Measurements from ENCODE around the gene INVS.
A peak's percentile ranks its signal among the peaks of the same experiment; 100 is the strongest.
"Not testable (repeated sequence)": the region's sequence is repeated elsewhere in the genome, so short reads cannot be mapped to it uniquely, and the experiment has no call there.

The INVS gene

DNA sequence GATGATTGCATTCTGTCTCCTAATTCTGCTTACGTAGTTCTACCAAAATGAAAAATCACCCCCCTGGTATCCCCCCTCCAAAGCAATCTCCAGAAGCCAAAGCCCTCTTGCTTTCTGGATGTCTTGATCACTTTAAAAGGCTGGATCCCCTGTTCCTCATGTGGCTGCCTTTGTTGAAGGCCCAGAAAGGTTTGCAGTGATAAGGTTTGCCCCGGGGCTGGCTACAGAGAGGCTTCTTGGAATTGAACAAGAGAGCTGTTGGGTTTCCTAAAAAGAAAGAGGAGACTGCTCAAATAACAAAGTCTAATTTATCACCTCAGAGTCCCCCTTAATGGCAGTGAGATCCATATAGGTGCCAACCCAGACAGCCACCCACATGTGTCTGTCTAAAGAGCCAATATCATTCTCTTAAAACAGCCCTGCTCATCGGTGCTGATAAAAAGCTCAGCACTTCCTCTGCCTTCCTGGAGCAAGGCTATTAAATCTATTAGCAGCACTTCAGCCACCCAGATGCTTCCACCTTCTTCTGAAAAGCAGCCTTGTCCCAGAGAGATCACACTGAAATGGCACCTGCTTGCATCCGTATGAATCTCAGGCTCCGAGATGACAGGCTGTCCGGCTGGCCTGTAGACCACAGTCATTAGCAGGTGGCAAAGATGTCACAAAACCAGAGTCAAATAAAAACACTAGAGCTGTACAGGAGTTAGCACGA is 182.8 kb downstream of the INVS start:
- DNase-seq (ENCODE audit: low read depth) = no peak

DNA sequence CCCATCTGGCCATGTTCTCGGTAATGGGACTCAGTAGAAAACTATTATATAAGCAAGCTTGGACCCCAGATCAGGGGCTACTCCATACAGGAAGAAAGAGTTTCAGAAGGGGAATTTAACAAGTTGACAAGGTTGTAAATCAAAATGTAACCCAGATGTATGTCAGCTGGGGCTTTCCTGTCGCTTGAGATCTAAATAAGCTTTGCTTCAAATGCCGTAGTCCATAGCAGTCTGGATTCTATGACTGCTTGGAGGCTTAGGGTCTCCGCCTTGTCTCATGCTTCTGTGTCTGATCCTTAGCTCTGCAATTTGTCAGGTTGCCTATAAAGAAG is 183.3 kb downstream of the INVS start:
- no peak for DNase-seq (ENCODE audit: low read depth)

DNA sequence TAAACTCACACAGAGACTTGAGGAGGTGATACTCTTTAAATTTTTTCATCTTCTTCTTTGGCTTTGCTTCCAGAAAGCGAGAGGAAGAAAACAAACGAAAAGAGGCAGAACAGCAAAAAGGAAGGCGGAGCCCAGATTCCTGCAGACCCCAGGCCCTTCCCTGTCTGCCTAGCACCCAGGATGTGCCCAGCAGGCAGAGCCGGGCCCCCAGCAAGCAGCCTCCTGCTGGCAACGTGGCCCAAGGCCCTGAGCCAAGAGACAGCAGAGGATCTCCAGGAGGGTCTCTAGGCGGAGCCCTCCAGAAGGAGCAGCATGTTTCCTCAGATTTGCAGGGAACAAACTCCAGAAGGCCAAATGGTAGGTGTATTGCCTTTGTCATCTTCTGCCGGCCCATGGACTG is 185.2 kb downstream of the INVS start:
- no peak for DNase-seq (ENCODE audit: low read depth)

DNA sequence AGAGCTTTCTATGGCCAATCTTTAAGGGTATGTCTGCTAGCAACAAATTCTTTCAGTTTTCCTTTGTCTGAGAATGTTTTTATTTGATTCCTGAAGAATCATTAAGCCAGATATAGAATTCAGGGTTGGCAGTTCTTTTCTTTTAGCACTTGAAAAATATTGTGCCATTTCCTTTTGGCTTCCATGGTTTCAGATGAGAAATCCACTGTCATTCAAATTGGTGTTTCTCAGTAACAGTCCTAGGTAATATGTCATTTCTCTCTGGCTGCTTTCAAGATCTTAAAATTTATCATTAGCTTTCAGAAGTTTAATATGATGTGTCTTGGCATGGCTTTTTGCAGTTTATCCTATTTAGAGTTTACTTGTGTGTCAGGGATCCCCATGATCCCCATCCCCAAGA is 186.0 kb downstream of the INVS start:
- DNase-seq (ENCODE audit: low read depth) = no peak

DNA sequence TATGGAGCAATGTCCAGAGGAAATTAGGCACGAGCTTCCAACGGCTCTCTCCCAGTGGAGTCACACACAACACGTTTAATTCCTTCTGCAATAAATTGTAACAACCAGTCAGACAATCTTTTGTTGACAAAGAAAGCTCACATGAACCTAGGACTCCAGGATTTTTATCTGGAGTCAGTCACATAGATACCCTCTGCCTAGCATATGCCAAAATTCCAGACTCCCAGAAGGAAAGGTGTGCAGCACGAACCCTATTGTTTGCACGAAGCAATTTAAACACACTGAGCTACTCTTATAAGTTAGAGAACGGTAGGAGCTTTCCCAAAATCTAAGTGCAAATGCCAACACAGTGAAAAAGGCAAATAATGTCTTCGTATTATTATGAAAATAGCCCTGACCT is 186.6 kb downstream of the INVS start:
- no peak for DNase-seq (ENCODE audit: low read depth)

DNA sequence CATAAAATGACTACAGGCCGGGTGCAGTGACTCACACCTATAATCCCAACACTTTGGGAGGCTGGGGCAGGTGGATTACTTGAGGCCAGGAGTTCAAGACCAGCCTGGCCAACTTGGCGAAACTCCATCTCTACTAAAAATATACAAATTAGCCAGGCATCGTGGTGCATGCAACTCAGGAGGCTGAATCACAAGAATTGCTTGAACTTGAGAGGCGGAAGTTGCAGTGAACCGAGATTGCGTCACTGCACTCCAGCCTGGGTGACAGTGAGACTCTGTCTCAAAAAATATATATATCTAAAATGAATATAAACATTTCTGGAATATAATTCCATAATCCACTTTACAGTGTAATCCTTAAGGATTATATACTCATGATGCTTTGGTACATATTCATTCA is 187.2 kb downstream of the INVS start:
- no peak for DNase-seq (ENCODE audit: low read depth)

DNA sequence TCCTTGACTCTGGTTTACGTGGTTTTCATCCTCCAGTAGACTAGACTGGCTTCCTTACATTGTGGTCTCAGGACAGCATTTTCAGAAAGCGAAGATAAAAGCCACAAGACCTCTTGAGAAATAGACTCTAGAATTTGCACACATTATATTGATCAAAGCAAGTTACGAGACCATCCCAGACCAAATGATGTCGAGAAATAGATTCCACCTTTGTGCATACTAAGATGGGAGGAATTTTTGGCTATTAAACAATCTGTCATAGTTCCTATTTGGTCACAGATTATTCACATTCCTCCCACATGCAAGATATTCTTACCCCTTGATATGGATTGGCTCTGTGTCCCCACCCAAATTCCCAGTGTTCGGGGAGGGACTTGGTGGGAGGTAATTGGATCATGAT is 188.1 kb downstream of the INVS start:
- no peak for DNase-seq (ENCODE audit: low read depth)

DNA sequence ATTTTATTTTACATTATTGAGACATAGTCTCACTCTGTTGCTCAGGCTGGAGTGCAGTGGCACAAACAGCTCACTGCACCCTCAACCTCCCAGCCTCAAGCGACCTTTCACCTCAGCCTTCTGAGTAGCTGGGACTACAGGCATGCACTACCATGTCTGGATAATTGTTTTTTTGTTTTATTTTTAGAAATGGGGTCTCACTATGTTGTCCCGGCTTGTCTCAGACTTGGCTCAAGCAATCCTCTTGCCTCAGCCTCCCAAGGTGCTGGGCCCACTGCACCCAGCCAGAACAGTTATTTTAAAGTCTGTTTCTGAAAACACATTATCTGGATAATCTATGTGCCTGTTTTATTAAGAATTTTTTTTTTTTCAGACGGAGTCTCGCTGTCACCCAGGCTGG is 191.7 kb downstream of the INVS start:
- DNase-seq (ENCODE audit: low read depth) = no peak

DNA sequence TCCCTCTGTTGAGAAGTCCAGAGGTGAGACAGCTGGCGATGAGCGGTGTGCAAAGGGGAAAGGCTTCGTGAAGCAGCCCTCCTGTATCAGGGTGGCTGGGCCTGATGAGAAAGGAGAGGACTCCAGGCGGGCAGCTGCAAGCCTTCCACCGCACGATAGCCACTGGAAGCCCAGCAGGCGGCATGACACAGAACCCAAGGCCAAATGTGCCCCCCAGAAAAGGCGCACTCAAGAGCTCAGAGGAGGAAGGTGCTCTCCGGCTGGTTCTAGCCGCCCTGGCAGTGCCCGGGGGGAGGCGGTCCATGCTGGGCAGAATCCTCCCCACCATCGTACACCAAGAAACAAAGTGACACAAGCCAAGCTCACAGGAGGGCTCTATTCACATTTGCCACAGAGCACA is 193.4 kb downstream of the INVS start:
- no peak for DNase-seq (ENCODE audit: low read depth)

DNA sequence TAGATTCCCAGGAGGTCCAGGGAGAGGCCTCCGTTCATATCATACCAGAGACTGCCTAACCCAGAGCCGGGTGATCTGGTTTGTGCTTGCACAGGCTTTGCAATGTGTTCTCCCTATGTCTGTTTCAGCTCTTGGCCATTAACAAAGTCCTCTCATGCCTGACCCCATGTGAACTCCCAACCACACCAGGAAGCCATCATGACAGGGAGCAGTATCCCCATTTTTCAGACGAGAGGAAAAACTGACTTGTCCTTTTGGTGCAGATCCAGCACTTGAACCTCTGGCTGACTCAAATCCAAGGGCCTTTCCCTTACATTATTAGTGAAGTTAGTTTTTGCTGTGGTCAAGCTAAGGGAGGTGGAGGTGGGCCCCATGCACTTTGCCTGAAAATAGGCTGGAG is 195.3 kb downstream of the INVS start:
- DNase-seq (ENCODE audit: low read depth) = no peak

DNA sequence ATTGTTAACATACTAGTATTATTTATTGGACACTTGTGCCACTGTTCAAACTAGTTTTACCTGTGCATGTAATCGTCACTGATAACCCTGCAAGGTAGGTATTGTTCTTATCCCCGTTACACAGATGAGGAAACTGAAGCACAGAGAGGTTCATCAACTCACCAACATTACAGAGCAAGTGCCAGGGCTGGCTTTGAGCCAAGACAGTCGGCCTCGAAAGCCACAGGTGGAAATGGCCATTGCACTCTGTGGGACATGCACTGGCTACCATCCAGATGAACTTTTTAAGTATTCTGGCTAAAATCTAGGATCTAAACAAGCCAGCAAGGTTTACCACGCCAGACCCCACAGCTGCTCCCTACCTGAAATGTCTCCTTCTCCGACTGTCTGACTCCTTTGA is 195.8 kb downstream of the INVS start:
- no peak for DNase-seq (ENCODE audit: low read depth)

DNA sequence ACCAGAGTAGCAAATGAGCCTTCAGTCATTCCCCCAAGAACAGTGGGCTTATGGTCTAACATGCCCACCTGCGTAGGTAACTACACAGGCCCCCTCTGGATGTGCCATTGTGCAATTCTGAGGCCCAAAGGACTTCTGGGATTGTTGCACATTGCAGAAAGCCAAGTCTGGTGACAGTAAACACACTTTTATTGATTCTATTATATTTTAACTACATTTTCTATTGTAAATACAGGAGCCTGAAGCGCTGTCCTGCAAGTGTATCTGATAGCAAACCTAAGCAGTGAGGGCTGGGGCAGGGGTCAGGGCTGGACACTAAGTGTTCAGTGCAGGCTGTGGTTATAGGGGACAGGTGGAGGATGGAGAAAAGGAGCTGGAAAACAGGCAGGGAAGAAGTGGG is 196.2 kb downstream of the INVS start:
- DNase-seq (ENCODE audit: low read depth) = no peak

DNA sequence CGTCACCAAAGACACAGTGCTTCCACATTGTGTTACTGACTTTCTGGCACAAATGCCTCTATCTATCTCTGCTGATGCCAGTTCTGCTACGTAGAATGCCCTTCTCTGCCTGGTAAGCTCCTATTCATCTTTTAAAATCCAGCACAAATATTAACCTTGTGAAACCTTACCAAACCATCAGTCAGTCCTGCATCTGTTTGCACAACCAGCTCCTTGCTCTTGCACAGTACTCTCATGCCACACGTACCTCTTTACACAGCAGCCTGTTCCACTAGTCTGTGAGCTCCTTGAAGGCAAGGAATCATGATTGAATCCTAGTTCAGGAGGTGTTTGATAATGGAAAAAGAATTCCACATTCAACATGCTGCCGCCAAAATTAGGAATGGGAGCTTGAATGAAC is 197.4 kb downstream of the INVS start:
- no peak for DNase-seq (ENCODE audit: low read depth)

DNA sequence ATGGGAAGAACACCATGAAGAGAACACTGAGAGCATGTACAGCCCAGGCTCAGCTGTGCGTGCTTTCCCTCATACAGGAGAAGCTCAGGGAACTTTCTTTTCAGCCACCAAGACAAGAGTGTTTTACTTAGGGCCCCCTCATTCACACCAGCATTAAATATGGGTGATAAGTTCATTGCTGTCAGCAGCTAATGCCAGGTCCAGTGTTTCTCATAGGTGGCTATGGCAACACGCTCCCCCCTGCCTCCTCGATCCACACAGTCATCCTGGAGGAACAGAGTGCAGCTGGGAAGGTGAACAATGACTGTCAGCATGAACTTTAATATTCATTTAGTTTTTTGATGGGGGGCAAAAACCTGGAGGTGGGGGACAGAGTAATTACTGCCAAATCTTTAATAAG is 199.3 kb downstream of the INVS start:
- no peak for DNase-seq (ENCODE audit: low read depth)

DNA sequence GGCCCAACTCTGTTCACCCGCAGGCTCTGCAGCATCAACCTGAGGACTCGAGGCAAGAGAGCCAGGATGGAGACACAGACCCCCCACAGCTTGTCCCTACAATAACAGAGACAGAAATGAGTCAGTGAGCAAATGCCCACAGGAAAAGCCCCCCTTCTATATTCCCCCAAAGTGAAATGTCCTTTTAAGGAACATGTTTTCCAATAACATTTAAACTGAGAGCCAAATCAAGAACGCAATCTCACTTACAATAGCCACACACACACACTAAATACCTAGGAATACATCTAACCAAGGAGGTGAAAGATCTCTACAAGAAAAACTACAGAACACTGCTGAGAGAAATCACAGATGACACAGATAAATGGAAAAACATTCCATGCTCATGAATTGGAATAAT is 204.7 kb downstream of the INVS start:
- no peak for DNase-seq (ENCODE audit: low read depth)

DNA sequence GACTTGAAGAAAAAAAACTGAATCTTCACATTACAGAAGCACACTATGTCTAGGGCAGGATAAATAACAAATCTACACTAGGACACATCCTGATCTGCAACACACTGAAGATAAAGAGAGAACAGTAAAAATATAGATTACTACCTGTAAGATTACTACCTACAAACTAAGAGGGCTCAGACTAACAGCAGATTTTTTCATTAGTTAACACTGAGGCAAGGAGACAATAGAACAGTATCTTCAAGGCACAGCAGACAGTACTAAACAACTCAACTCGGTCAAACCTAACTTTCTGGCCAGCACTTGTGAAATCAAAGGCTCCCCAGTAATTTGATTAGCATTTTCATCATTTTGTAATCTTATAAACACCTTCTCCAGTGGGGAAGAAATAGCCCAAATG is 207.2 kb downstream of the INVS start:
- DNase-seq (ENCODE audit: low read depth) = no peak

DNA sequence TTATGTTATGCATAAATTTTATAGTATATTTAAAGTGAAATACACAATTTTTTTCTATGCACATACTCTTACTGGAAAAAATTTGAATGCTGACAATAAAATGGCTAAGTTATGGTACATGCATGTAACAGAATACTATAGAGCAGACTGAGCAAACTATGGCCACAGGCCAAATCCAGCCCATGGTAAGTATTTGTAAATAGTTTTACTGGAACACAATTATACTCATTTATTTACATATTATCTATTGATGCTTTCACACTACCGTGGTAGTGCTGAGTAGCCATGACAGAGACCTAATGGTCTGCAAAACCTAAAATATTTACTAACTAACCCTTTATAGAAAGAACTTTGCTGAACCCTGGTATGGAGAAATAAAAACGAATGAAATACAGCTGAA is 208.0 kb downstream of the INVS start:
- DNase-seq (ENCODE audit: low read depth) = no peak

DNA sequence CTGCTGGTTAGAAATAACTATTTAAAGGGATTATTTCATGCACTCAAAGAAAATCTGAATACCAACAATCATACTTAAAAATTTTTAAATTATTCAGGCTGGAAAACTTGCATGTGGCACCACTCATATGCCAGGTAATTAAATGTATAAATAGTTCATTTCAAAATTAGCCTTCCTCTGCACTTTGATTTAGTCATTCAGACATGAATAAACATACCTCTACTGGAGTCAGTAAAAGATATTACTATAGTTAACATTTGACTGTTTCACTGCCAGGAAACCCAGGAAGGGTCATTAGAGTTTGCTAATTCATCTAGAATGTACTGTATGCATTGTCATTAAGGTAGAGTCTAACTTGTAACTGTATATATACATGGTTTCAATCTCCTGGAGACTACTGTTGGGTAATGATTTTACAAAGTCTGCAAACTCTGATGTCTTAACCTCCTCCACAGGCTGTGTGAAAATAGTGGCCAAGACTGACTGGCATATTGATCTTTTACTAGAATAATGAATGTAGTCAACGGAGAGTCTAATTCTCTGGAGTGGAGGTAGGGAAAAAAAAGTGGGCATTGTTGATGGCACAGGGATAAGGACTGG is 210.0 kb downstream of the INVS start:
- no peak for DNase-seq (ENCODE audit: low read depth)

DNA sequence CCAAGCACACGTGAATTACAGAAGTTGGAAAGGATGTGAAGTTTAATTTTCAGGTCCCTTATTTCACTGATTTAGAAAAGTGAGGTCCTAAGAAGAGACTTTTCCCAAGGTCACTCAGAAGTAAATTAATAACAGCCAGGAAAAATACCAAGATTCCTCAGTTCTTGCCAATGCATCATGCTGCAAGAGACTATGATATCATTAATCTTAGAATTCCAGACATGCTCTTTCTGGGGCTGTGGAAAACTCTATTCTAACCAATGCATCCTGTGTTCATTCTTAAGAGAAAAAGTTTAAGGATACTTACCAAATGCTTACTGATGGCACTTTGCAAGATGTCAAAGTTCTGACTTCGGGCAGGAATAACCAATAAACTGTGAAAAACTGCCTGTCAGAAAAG is 210.9 kb downstream of the INVS start:
- no peak for DNase-seq (ENCODE audit: low read depth)

DNA sequence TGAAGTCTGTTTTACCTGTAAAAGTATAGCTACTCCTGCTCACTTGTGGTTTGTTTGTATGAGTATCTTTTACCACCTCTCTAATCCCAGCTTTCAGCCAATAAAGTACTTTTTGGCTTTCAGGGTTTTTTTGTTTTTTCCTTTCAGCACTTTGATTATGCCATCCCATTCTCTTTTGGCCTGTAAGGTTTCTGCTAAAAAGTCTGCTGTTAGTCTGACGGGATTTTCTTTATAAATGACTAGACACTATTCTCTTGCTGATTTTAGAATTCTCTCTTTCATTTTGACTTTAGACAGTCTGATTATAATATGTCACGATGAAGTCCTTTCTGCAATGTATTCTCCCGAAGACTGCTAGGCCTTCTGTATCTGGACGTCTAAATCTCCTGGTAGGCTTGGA is 216.5 kb downstream of the INVS start:
- DNase-seq (ENCODE audit: low read depth) = no peak

DNA sequence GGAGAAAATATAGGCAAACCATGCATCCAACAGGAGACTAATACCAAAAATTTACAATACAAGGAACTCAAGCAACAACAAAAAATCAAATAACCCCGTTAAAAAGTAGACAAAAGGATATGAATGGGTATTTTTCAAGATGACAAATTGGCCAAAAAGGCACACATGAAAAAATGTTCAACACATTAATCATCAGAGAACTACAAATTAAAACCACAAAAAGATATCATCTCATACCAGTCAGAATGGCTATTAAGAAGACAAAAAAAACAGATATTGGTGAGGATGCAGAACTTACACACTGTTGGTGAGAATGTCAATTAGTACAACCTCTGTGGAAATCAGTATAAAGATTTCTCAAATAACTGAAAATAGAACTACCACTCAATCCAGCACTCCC is 218.7 kb downstream of the INVS start:
- DNase-seq (ENCODE audit: low read depth) = no peak

DNA sequence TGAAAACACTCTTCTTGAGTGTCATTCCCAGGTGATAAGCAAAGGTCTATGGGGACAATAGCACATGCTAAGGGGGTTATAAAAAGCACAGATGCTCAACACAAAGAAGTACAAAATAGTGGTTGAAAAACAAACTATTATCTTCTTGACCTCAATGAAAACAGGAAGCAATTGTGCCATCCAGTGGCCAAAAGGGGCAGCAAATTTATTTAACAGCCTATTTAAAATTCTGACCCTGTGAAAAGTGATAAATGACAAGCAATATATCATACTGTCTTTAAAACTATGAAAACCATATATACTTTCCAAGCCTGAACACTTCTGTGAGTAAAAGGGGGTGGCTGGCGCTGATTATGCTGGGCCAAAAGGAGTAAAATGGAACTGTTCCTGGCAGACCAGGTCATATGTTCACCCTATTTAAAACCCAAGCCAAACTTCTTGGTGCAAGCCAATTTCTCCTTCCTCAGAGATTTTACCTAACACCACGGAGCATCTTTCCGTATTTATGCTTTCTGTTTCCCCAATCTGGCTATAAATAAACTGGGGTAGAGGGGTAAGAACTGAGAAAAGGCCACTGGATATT is 224.0 kb downstream of the INVS start:
- DNase-seq (ENCODE audit: low read depth) = peak; percentile 31

DNA sequence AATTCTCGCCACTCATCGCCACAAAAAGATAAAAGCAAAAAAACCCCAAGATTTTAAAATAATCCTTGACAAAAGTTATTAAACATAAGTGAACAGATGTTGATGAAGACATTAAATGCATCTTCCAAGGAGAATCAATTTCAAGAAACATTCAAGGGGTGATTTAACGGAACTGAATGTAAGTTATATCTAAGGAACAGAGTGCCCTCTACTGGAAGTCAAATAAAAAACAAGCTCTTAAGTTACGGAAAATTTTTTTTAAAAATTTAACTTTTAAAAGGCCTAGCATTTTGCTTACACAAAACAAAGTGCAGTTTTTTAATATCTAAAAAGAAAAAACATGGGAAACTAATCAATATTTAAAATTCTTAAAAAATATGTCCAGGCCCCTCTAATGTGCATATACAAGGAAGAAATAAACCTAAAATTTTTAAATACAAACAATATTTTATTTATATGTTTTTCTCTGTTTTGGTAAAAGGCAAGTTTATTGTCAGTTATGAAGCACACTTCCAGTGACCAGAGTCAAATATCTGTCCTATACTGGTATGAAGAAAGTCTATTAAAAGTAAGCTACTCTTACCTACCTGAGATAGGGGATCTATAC is 225.7 kb downstream of the INVS start:
- peak; percentile 43 for DNase-seq (ENCODE audit: low read depth)

DNA sequence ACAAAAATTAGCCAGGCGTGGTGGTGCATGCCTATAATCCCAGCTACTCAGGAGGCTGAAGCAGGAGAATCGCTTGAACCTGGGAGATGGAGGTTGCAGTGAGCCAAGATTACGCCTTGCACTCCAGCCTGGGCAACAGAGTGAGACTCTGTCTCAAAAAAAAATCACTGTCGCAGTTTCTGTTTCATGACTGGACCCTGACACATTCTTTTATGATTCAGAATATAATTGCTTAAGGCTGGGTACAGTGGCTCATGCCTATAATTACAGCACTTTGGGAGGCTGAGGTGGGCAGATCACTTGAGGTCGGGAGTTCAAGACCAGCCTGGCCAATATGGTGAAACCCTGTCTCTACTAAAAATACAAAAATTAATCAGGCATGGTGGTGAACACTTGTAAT is 239.7 kb downstream of the INVS start:
- not testable (repeated sequence) for DNase-seq (ENCODE audit: low read depth)

All from fibroblast of the conjunctiva (primary cell).